Lung (tissue), 12 donors: ENCODE results near the gene AFAP1L1. TPM values are rescaled to one million over a fixed set of nuclear protein-coding genes. Genes with fewer than 3 reads are reported as not detected.
A peak's percentile ranks its signal among the peaks of the same experiment; 100 is the strongest.
"Not testable (repeated sequence)": the region's sequence is repeated elsewhere in the genome, so short reads cannot be mapped to it uniquely, and the experiment has no call there.

ENCODE experiments used
- ATAC-seq: fragments of 200-7000 bp; cut with Tn5 transposase; one replicate; pipeline ENCODE4 v1.9.1; 2020; ENCODE audit warnings: moderate number of reproducible peaks; ENCODE audit not compliant: insufficient read depth, low FRiP score
- DNase-seq, 3 donors: peaks; one replicate each; pipeline ENCODE4 v3.0.0-alpha.2; 2013 to 2017
- H3K27ac ChIP-seq, 2 donors: one replicate each; pipeline ENCODE4 v1.5.1; 2013; ENCODE audit warnings: mild to moderate bottlenecking in 2 of 2, moderate library complexity in 2 of 2, control low read depth in 1 of 2, inconsistent platforms in 1 of 2, low read depth in 1 of 2, low read length in 1 of 2
- H3K27me3 ChIP-seq, 3 donors: one replicate each; pipeline ENCODE4 v1.5.1; 2013; ENCODE audit warnings: low read length in 2 of 3; ENCODE audit not compliant: control insufficient read depth in 3 of 3, insufficient read depth in 3 of 3
- H3K36me3 ChIP-seq, 4 donors: one replicate each; pipeline ENCODE4 v1.5.1; 2013; ENCODE audit warnings: low read length in 4 of 4, mild to moderate bottlenecking in 1 of 4, moderate library complexity in 1 of 4; ENCODE audit not compliant: control insufficient read depth in 4 of 4, insufficient read depth in 4 of 4
- H3K4me1 ChIP-seq, 5 donors: one replicate each; pipeline ENCODE4 v1.5.1; 2013; ENCODE audit warnings: low read length in 5 of 5, mild to moderate bottlenecking in 2 of 5, moderate library complexity in 1 of 5; ENCODE audit not compliant: control insufficient read depth in 5 of 5, insufficient read depth in 5 of 5
- H3K4me3 ChIP-seq: one replicate; pipeline ENCODE4 v1.5.1; 2013; ENCODE audit warnings: mild to moderate bottlenecking, control low read depth, moderate library complexity
- H3K9ac ChIP-seq, 2 donors: one replicate each; pipeline ENCODE4 v1.5.1; 2013; ENCODE audit warnings: low read length in 2 of 2, control low read depth in 1 of 2; ENCODE audit not compliant: insufficient read depth in 1 of 2
- H3K9me3 ChIP-seq, 4 donors: one replicate each; pipeline ENCODE4 v1.5.1; 2013; ENCODE audit warnings: low read length in 3 of 4, mild to moderate bottlenecking in 1 of 4, moderate library complexity in 1 of 4; ENCODE audit not compliant: control insufficient read depth in 4 of 4, insufficient read depth in 3 of 4
- WGBS, 2 donors: extraction: QIAGEN DNeasy Blood & Tissue Kit; methylation state at CpG; one replicate each; pipeline ENCODE4 v1.1.7; 2013; 5-methylcytosine and 5-hydroxymethylcytosine counted together
- polyA plus RNA-seq, 2 donors: library from polyadenylated mRNA; stranded (reverse); fragments of 200-250 nt; gene quantifications; one replicate each; pipeline ENCODE4 v1.2.1, GENCODE V29; 2013
- total RNA-seq, 2 donors: library from RNA; depleted of rRNA in 1 of 2; stranded (reverse); fragments of >200 nt in 1 of 2; gene quantifications; one replicate each; pipeline ENCODE4 v1.2.1, GENCODE V29; 2014 to 2021
- TF ChIP-seq, protein P1 (sequence below): IDR thresholded peaks from 2 replicates; pipeline ENCODE4 v1.5.1; 2012; ENCODE audit warnings: mild to moderate bottlenecking; ENCODE audit errors: control extremely low read depth, extremely low read depth
- donor health status: control.
- donor health status: control.
- donor health status: Bipolar disorder and iron deficiency.
- donor health status: healthy.
- donor health status: DM: yes; HTN: yes; CAD: no.

Gene AFAP1L1
- total and polyA plus RNA-seq, 4 donors: 9.8 to 40.6 (median 18.1) TPM

DNA sequence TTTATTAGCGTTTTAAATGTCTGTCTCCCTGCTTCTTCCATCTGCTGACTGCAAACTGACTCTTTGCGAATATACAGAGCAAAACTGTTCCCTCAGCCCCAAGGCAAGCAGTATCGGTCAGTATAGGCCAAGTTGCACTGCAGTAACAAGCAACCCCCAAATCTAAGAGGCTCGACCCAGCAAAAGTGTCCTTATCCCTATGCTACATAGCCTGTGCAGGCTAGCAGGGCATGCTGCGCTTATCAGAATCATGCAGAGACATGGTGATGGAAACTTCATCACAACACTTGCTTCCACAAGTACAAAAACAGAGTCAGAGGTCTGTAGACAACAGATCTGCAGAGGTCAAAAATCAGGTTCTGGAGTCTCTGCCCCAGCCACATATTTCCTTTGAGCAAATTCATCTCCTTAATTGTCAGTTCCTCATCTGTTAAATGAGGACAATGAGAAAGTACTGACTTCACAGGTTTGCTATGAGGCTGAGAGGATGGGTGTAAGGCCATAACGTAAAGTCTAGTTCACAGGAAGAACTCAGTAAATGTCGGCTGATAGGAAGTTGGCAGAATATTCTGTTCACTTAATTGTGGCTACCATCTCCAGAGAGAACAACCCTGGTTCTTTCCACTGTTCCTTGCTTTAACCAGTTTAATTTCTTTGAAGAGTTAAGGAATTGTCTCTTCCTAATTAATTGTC lies 117.0 kb downstream of the AFAP1L1 start:
- DNase-seq: no peak
- H3K9me3 ChIP-seq: no peaks in the 10 kb centered on the region
- TF ChIP-seq, protein P1, sequence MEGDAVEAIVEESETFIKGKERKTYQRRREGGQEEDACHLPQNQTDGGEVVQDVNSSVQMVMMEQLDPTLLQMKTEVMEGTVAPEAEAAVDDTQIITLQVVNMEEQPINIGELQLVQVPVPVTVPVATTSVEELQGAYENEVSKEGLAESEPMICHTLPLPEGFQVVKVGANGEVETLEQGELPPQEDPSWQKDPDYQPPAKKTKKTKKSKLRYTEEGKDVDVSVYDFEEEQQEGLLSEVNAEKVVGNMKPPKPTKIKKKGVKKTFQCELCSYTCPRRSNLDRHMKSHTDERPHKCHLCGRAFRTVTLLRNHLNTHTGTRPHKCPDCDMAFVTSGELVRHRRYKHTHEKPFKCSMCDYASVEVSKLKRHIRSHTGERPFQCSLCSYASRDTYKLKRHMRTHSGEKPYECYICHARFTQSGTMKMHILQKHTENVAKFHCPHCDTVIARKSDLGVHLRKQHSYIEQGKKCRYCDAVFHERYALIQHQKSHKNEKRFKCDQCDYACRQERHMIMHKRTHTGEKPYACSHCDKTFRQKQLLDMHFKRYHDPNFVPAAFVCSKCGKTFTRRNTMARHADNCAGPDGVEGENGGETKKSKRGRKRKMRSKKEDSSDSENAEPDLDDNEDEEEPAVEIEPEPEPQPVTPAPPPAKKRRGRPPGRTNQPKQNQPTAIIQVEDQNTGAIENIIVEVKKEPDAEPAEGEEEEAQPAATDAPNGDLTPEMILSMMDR: no peak
- H3K36me3 ChIP-seq: no peaks in the 10 kb centered on the region
- H3K9ac ChIP-seq: no peak overlapping the region
- H3K27ac ChIP-seq: peak overlapping the region in 1 of 2 donors; percentile 68
- H3K4me1 ChIP-seq: peaks cover under 1 to 50% (median 19%) of the 10 kb centered on the region in 5 donors
- H3K4me3 ChIP-seq: no peak overlapping the region
- 68 to 69% methylated on average over 7 of the region's 7 CpGs for WGBS, 2 donors
- no peaks in the 10 kb centered on the region for H3K27me3 ChIP-seq
- ATAC-seq: no peak

DNA sequence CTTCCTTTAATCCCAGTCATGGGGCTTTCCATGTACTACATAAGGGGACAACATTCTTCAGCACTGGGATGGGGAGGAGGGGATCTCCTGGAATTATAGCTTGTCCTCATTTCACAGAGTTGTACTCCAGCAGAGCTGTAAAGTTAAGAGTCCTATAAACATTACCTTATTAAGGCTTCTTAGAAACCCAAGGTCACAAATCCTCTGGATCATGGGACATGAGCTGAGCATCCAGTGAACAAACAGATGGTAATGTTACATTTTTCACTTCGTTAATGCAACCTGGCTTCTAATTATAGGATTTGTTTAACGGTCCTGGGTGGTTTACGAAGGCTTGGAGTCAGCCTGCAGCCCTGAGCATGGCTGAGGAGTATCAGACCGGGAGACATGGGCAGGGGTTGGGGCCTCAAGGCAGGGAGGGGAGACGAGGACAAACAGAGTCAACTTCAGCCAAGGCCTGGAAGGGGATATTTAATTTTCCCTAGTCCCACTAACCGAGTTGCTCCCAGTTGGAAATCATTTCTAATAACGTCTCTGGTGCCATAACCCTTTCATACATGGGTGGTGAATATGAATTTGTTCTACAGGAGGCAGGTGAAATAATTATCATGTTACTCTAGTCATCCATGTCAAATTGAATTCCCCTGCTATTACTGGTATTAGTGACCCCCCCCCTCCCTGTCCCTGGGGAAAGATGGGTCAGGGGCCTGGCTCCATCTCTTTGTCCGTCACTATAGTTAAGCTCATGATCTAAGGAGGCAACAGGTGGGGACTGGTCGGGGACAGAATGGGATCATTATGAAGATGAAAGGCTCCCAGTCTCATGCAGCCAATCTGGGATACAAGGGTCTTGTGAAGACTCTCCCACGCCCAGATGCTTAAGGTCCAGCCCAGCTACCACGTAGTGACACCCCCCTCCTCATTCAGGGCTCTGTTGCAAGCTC lies 118.2 kb downstream of the AFAP1L1 start:
- no peaks in the 10 kb centered on the region for H3K9me3 ChIP-seq
- TF ChIP-seq, protein P1: no peak
- no peak for DNase-seq
- WGBS, 2 donors: 85 to 88% methylated on average over 11 of the region's 11 CpGs
- H3K36me3 ChIP-seq: no peaks in the 10 kb centered on the region
- H3K4me1 ChIP-seq: peaks cover 0 to 46% (median 22%) of the 10 kb centered on the region in 5 donors
- H3K27ac ChIP-seq: peak overlapping the region; percentile 4 to 28
- no peak overlapping the region for H3K4me3 ChIP-seq
- ATAC-seq: no peak
- no peaks in the 10 kb centered on the region for H3K27me3 ChIP-seq
- H3K9ac ChIP-seq: no peak overlapping the region

DNA sequence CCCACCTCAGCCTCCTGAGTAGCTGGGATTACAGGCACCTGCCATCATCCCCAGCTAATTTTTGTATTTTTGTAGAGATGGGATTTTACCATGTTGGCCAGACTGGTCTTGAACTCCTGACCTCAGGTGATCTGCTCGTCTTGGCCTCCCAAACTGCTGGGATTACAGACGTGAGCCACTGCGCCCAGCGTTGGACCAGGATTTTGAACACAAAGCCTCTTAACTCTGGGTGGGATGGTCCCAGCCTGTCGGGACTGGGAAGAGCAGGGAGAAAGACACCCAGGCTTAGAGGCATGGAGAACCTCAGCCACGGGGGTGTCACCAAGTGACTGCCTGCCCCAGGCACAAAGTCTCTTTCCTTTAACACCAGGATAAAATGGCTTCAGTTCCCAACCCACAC lies 119.4 kb downstream of the AFAP1L1 start:
- not testable (repeated sequence) for H3K9ac ChIP-seq, H3K36me3 ChIP-seq, H3K4me3 ChIP-seq, H3K27ac ChIP-seq, H3K27me3 ChIP-seq, H3K9me3 ChIP-seq, DNase-seq, ATAC-seq
- 91 to 96% methylated on average over 6 of the region's 6 CpGs for WGBS, 2 donors
- H3K4me1 ChIP-seq: peaks cover 0 to 37% (median 18%) of the 10 kb centered on the region in 5 donors

Other genes starting within 250 kb of the AFAP1L1 start
- 1 to 10 TPM in 1 of 2 donors, under 1 TPM in 1; 0.46 to 3.3 TPM for gene SH3TC2, start 208.8 kb upstream of the AFAP1L1 start, total RNA-seq
- gene SH3TC2, start 208.8 kb upstream of the AFAP1L1 start, polyA plus RNA-seq: under 1 TPM; 0.28 to 0.81 TPM
- 10 to 100 TPM; 46.8 to 54.2 TPM for gene ABLIM3, start 130.4 kb upstream of the AFAP1L1 start, total RNA-seq
- gene ABLIM3, start 130.4 kb upstream of the AFAP1L1 start, polyA plus RNA-seq: 10 to 100 TPM in 1 of 2 donors, 1 to 10 TPM in 1; 8.0 to 20.5 TPM
- gene GRPEL2, start 73.6 kb downstream of the AFAP1L1 start, total RNA-seq: 10 to 100 TPM; 19.2 to 20.2 TPM
- gene GRPEL2, start 73.6 kb downstream of the AFAP1L1 start, polyA plus RNA-seq: 10 to 100 TPM in 1 of 2 donors, 1 to 10 TPM in 1; 6.6 to 12.7 TPM
- 1 to 10 TPM; 7.9 to 9.3 TPM for gene PCYOX1L, start 86.2 kb downstream of the AFAP1L1 start, total RNA-seq
- 1 to 10 TPM; 4.8 to 6.8 TPM for gene PCYOX1L, start 86.2 kb downstream of the AFAP1L1 start, polyA plus RNA-seq
- 1 to 10 TPM in 1 of 2 donors, under 1 TPM in 1; 0.34 to 1.3 TPM for gene IL17B, start 107.4 kb downstream of the AFAP1L1 start, total RNA-seq
- gene IL17B, start 107.4 kb downstream of the AFAP1L1 start, polyA plus RNA-seq: under 1 TPM; 0.26 to 0.44 TPM